ENCODE measurements around the gene PCARE. TPM values are rescaled to one million over a fixed set of nuclear protein-coding genes. Genes with fewer than 3 reads are reported as not detected.

The PCARE gene
- total RNA-seq, 4 donors from 2014 or later: not detected

DNA sequence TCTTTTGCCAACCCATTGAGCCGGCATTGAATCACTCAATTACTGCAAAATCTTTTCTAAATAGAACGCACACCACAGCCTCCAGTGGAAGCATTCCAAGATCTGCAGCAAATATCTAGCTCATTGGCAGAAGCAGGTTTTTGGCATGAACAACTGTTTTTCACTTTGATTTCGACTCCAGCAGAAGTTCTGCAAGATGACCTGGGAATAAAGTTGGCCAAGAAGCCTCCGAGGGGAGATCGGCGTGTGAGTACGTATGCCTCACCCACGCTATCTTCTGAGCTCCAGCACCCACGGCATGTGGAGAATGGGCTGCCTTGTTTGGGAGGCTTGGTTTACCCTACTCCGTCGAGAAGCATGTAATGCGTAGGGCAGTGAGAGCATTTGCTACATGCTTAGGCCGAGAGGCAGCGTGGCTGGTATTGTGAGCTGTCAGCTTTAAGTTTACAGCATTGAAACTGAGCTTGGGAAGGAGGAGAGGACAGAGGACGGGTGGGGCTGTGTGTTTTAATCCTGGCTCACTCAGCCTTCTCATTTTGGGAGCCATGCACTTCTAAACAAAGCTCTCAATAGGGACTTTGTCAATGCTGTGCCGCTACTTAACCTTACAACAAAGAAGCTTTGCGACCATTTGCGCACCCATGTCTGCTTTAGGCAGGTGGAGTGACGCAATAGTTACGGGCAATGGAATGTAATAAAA, 10.5 kb downstream of the PCARE start:
- TF ChIP-seq, protein P1, sequence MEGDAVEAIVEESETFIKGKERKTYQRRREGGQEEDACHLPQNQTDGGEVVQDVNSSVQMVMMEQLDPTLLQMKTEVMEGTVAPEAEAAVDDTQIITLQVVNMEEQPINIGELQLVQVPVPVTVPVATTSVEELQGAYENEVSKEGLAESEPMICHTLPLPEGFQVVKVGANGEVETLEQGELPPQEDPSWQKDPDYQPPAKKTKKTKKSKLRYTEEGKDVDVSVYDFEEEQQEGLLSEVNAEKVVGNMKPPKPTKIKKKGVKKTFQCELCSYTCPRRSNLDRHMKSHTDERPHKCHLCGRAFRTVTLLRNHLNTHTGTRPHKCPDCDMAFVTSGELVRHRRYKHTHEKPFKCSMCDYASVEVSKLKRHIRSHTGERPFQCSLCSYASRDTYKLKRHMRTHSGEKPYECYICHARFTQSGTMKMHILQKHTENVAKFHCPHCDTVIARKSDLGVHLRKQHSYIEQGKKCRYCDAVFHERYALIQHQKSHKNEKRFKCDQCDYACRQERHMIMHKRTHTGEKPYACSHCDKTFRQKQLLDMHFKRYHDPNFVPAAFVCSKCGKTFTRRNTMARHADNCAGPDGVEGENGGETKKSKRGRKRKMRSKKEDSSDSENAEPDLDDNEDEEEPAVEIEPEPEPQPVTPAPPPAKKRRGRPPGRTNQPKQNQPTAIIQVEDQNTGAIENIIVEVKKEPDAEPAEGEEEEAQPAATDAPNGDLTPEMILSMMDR (IDR thresholded peaks at IDR 0.05): no peak
- TF ChIP-seq POLR2A (IDR thresholded peaks at IDR 0.05): no peak
- no peak overlapping the region for H3K4me3 ChIP-seq
- H3K36me3 ChIP-seq: no peaks in the 10 kb centered on the region
- H3K4me1 ChIP-seq: no peaks in the 10 kb centered on the region
- H3K27ac ChIP-seq: peak overlapping the region in 2 of 4 donors; percentile 38 to 54
- DNase-seq: no peak
- no peaks in the 10 kb centered on the region for H3K9me3 ChIP-seq
- no peaks in the 10 kb centered on the region for H3K27me3 ChIP-seq

DNA sequence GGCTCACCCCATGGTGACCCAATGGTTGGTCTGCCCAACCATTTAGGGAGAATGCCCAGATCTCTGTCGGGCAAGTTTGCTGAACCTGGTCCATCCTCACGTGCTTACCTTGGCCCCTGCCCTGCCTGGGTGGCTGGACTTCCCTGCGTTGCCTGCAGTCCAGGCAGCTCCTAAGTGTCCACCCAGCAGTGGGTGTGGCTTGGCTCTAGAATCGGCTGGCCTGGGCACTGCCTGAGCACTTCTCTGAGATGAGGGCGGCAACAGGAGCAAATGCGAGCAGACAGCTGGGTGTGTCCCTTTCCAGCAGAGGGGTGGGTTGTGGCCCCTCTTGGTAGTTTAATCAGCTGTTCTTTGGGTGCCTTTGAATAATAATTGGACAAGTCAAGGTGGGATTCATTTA, 11.3 kb downstream of the PCARE start:
- H3K4me3 ChIP-seq: no peak overlapping the region
- DNase-seq: no peak
- H3K27ac ChIP-seq: peak overlapping the region in 2 of 4 donors; percentile 1 to 38

DNA sequence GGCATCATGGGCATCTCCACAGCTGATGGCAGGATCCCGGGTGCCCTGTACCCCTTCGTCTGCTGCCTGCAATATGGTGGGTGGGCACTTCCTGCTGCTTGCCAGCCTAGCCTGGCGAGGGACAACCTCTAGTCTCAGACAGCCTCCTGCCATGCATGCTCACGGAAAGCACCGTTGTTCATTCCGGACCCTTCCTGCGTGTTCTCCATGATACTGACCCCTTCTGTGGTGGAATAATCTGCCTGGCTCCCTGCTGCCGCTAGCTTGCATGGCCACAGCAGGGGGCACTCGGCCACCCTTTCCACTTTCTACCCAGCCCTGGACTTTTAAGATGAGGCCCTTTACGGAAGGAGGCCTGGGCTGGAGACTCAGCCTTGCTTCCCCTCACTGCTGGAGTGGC, 12.0 kb downstream of the PCARE start:
- no peak for TF ChIP-seq POLR2A (IDR thresholded peaks at IDR 0.05)
- TF ChIP-seq, protein P1 (IDR thresholded peaks at IDR 0.05): no peak
- Histone ChIP-seq H3K9me3 (no peaks in the 10 kb centered on the region), H3K4me3 (no peak overlapping the region), H3K4me1 (no peaks in the 10 kb centered on the region), H3K27me3 (no peaks in the 10 kb centered on the region), H3K36me3 (no peaks in the 10 kb centered on the region), H3K27ac (no peak overlapping the region)
- no peak for DNase-seq

More for the DNA sequence above, 11.3 kb downstream of the PCARE start:
- Histone ChIP-seq H3K36me3 (no peaks in the 10 kb centered on the region), H3K9me3 (no peaks in the 10 kb centered on the region), H3K4me1 (no peaks in the 10 kb centered on the region), H3K27me3 (no peaks in the 10 kb centered on the region)
- TF ChIP-seq, protein P1 (IDR thresholded peaks at IDR 0.05): no peak
- no peak for TF ChIP-seq POLR2A (IDR thresholded peaks at IDR 0.05)

DNA sequence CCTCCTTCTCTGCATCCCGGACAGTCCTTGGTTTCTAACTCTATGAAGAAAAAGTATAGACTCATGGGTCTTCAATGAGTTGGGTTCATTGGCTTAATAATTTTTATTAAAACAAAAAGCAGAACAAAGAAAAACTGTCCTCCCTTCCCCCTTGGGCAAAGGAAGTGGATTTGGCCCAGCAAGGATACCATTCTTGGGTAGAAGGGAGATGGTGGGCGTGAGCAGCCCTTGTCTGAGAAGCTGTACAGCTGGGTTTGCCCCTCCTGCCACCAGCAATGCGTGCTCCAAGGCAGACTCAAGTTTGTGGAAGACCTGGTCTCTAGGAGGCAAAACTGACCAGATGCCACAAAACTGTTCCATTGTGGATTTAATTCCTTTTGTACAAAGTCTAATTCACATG, 12.7 kb downstream of the PCARE start:
- no peaks in the 10 kb centered on the region for H3K27me3 ChIP-seq
- H3K4me1 ChIP-seq: no peaks in the 10 kb centered on the region
- H3K27ac ChIP-seq: no peak overlapping the region
- no peak overlapping the region for H3K4me3 ChIP-seq
- no peaks in the 10 kb centered on the region for H3K9me3 ChIP-seq
- TF ChIP-seq POLR2A (IDR thresholded peaks at IDR 0.05): no peak
- no peaks in the 10 kb centered on the region for H3K36me3 ChIP-seq
- no peak for DNase-seq

DNA sequence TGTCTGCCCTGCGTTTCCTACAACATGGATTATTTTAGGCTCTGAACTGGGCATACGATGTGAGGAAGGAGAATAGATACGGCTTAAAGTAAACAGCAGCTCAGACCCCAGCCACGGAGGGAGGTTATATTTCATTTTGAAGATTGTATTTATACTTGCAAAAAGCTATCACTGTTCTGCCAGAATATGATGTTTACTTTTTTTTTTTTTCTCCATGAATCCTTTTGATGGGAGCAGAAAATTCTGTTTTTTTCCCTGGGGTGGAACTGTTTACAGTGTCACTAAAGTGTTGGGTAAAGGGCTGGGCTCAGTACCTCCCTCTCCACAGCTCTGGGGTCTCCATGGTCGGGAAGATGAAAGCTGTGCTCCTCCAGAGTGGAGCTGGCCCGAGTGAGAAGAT, 13.1 kb downstream of the PCARE start:
- TF ChIP-seq, protein P1 (IDR thresholded peaks at IDR 0.05): no peak
- Histone ChIP-seq H3K27me3 (no peaks in the 10 kb centered on the region), H3K4me3 (no peak overlapping the region), H3K4me1 (no peaks in the 10 kb centered on the region), H3K36me3 (no peaks in the 10 kb centered on the region), H3K27ac (no peak overlapping the region), H3K9me3 (no peaks in the 10 kb centered on the region)
- no peak for DNase-seq

DNA sequence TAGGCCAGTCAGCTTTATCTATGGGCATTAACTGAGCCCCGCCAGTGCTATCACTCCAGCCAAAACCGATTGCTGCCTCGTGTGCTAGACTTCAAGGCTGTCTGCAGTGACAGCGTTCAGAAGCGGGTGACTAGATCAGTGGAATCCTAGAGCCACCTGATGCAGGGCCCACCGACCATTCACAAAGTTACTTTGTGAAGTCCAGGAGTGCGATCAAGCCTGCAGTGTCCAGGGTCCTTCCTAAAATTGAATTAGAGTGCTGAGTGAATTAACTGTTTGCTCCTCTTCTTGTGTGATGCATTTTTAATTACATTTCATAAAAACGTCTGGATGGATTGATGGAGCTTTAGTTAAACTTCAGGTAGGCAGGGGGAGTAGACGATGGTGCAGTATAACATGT, 13.9 kb downstream of the PCARE start:
- no peaks in the 10 kb centered on the region for H3K4me1 ChIP-seq
- H3K4me3 ChIP-seq: no peak overlapping the region
- no peaks in the 10 kb centered on the region for H3K27me3 ChIP-seq
- H3K9me3 ChIP-seq: no peaks in the 10 kb centered on the region
- H3K36me3 ChIP-seq: no peaks in the 10 kb centered on the region
- no peak for DNase-seq
- no peak for TF ChIP-seq POLR2A (IDR thresholded peaks at IDR 0.05)
- TF ChIP-seq, protein P1 (IDR thresholded peaks at IDR 0.05): no peak
- no peak overlapping the region for H3K27ac ChIP-seq
